Endothelial cell (in vitro differentiated cells): ENCODE results near the gene TMEM134. TPM values are rescaled to one million over a fixed set of nuclear protein-coding genes. Genes with fewer than 3 reads are reported as not detected.
A peak's percentile ranks its signal among the peaks of the same experiment; 100 is the strongest.
"Not testable (repeated sequence)": the region's sequence is repeated elsewhere in the genome, so short reads cannot be mapped to it uniquely, and the experiment has no call there.

ENCODE experiments used
- DNase-seq: peaks from one replicate; pipeline ENCODE4 v3.0.0; 2021; ENCODE audit warnings: low spot score
- H3K27ac Mint-ChIP-seq: one replicate; pipeline ENCODE4 v1.8.0; 2021; ENCODE audit warnings: mixed read lengths, inconsistent platforms; ENCODE audit not compliant: unreplicated experiment
- H3K27me3 Mint-ChIP-seq: one replicate; pipeline ENCODE4 v1.8.0; 2021; ENCODE audit warnings: mild to moderate bottlenecking, moderate library complexity, mixed read lengths, inconsistent platforms; ENCODE audit not compliant: unreplicated experiment
- H3K36me3 Mint-ChIP-seq: one replicate; pipeline ENCODE4 v1.8.0; 2021; ENCODE audit warnings: mild to moderate bottlenecking, low read depth, mixed read lengths, inconsistent platforms; ENCODE audit not compliant: unreplicated experiment
- H3K4me1 Mint-ChIP-seq: one replicate; pipeline ENCODE4 v1.8.0; 2021; ENCODE audit warnings: mild to moderate bottlenecking, mixed read lengths, inconsistent platforms; ENCODE audit not compliant: unreplicated experiment
- H3K4me3 Mint-ChIP-seq: one replicate; pipeline ENCODE4 v1.8.0; 2021; ENCODE audit warnings: mild to moderate bottlenecking, mixed read lengths, inconsistent platforms; ENCODE audit not compliant: unreplicated experiment
- H3K9me3 Mint-ChIP-seq: one replicate; pipeline ENCODE4 v1.8.0; 2021; ENCODE audit warnings: mixed read lengths, inconsistent platforms; ENCODE audit not compliant: unreplicated experiment
- CTCF ChIP-seq: fragments of 200-600 bp; sonication (generic); IDR thresholded peaks from one replicate; pipeline ENCODE4 v1.5.0; 2021; ENCODE audit warnings: antibody characterized with exemption; ENCODE audit not compliant: unreplicated experiment
- total RNA-seq: library from RNA; stranded (reverse); fragmentation: NEBNext Ultra II Directional; extraction: Animal tissue kit (Norgen Biotek cat#: 25700); gene quantifications from one replicate; pipeline ENCODE4 v1.2.1, GENCODE V29; 2021; ENCODE audit not compliant: unreplicated experiment

The TMEM134 gene
- total RNA-seq, 1 donor from 2014 or later = 47.4 TPM

- H3K36me3 Mint-ChIP-seq = no peaks in the 10 kb centered on the region
- H3K27ac Mint-ChIP-seq = no peak overlapping the region
- no peak for DNase-seq
- peaks cover 10% of the 10 kb centered on the region for H3K4me1 Mint-ChIP-seq
- TF ChIP-seq CTCF = no peak
- no peaks in the 10 kb centered on the region for H3K9me3 Mint-ChIP-seq
- H3K27me3 Mint-ChIP-seq = peaks cover 4% of the 10 kb centered on the region
- no peak overlapping the region for H3K4me3 Mint-ChIP-seq
These were observed 2.7 kb downstream of the TMEM134 start for GRCh38 chr11:67466367-67466766.

GRCh38 chr11:67465530-67465929 is 3.5 kb downstream of the TMEM134 start:
- Mint-ChIP-seq H3K4me1 (peaks cover 10% of the 10 kb centered on the region), H3K27ac (peak overlapping the region; percentile 81), H3K4me3 (peak overlapping the region; percentile 67)
- not testable (repeated sequence) for H3K27me3 Mint-ChIP-seq, H3K36me3 Mint-ChIP-seq, DNase-seq, H3K9me3 Mint-ChIP-seq

- Mint-ChIP-seq H3K9me3 (no peaks in the 10 kb centered on the region), H3K4me3 (peak overlapping the region; percentile 67), H3K36me3 (no peaks in the 10 kb centered on the region), H3K4me1 (peaks cover 10% of the 10 kb centered on the region), H3K27me3 (peaks cover 5% of the 10 kb centered on the region), H3K27ac (peak overlapping the region; percentile 81)
- no peak for DNase-seq
- no peak for TF ChIP-seq CTCF
These were observed 3.9 kb downstream of the TMEM134 start for GRCh38 chr11:67465189-67465510.

- DNase-seq = peak; percentile 82
- no peak for TF ChIP-seq CTCF
- peaks cover 10% of the 10 kb centered on the region for H3K4me1 Mint-ChIP-seq
These were observed 4.5 kb downstream of the TMEM134 start for GRCh38 chr11:67464411-67465188.

GRCh38 chr11:67463680-67464410 is 5.2 kb downstream of the TMEM134 start:
- DNase-seq = no peak
- no peak for TF ChIP-seq CTCF
- Mint-ChIP-seq H3K27ac (no peak overlapping the region), H3K4me1 (peaks cover 10% of the 10 kb centered on the region), H3K4me3 (peak overlapping the region; percentile 67), H3K27me3 (peaks cover 5% of the 10 kb centered on the region), H3K9me3 (no peaks in the 10 kb centered on the region), H3K36me3 (no peaks in the 10 kb centered on the region)

More at GRCh38 chr11:67464411-67465188, 4.5 kb downstream of the TMEM134 start:
- Mint-ChIP-seq H3K36me3 (no peaks in the 10 kb centered on the region), H3K27me3 (peaks cover 5% of the 10 kb centered on the region), H3K27ac (no peak overlapping the region), H3K9me3 (no peaks in the 10 kb centered on the region), H3K4me3 (peak overlapping the region; percentile 67)
